ENCODE data around the gene TMEM178B.

DNA sequence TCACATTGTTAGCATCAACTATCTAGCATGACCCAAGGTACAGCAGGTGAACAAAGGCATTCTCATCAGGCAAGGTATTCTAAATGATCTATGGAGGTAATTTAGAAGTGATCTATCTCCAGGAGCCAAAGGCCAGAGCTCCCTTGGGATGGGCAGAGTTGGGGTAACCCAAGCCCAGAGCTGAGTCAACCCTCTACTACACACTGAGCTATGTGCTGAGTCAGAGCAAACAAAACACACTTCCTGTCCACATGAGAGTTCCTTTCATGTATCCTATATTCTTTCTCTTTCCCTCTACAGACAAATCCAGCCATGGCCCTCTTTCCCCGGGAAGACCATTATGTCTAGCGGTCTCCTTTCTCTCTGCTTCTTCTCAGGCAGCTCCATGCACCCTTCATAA is 409.2 kb downstream of the TMEM178B start:
- TF ChIP-seq, protein P1, sequence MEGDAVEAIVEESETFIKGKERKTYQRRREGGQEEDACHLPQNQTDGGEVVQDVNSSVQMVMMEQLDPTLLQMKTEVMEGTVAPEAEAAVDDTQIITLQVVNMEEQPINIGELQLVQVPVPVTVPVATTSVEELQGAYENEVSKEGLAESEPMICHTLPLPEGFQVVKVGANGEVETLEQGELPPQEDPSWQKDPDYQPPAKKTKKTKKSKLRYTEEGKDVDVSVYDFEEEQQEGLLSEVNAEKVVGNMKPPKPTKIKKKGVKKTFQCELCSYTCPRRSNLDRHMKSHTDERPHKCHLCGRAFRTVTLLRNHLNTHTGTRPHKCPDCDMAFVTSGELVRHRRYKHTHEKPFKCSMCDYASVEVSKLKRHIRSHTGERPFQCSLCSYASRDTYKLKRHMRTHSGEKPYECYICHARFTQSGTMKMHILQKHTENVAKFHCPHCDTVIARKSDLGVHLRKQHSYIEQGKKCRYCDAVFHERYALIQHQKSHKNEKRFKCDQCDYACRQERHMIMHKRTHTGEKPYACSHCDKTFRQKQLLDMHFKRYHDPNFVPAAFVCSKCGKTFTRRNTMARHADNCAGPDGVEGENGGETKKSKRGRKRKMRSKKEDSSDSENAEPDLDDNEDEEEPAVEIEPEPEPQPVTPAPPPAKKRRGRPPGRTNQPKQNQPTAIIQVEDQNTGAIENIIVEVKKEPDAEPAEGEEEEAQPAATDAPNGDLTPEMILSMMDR (IDR thresholded peaks at IDR 0.05): no peak
- TF ChIP-seq POLR2AphosphoS5 (IDR thresholded peaks at IDR 0.05): no peak

All from esophagus muscularis mucosa (tissue), 3 donors.